Endometrial microvascular endothelial cells (primary cell): Measurements from ENCODE around the gene CMTM3. TPM values are rescaled to one million over a fixed set of nuclear protein-coding genes. Genes with fewer than 3 reads are reported as not detected.
"Not testable (repeated sequence)": the region's sequence is repeated elsewhere in the genome, so short reads cannot be mapped to it uniquely, and the experiment has no call there.

Source experiments
- in situ Hi-C: cut with HindIII; loops from 2 replicates; pipeline ENCODE4 v1.10.0; 2017; ENCODE audit warnings: low sequenced_read_pairs, low pct_unique_long_range_greater_than_20kb; ENCODE audit errors: inconsistent ontology term
- total RNA-seq: library from RNA; depleted of rRNA; stranded (reverse); fragments of >200 nt; gene quantifications from one replicate; pipeline ENCODE4 v1.2.3, GENCODE V29; 2015; ENCODE audit errors: inconsistent ontology term

CMTM3 gene, protein sequence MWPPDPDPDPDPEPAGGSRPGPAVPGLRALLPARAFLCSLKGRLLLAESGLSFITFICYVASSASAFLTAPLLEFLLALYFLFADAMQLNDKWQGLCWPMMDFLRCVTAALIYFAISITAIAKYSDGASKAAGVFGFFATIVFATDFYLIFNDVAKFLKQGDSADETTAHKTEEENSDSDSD
- total RNA-seq: 94.8 TPM

GRCh38 chr16:66604376-66605176 lies at the start of gene CMTM3:
CMTM3 (plus strand) TSS chr16:66604704; CDS start chr16:66604806, 102 bp downstream.
- in situ Hi-C loops: no loop called here

DNA sequence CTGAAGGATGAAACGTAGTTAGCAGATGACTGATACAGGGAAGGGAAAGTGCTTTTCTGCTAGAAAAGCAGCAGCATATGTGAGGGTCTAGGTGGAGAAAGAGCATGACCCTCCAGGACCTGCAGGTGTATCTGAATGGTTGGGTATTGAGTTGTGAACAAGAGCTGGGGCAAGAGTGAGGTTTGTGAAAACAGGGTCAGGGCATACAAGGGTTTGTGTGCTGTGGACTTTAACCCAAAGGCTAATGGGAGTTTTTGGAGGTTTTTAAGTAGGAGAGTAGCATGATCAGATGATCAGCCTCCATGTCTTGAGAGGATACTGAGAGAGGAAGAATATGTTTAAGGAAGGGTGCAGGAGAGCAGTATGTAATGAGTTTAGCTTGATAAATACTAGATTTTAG lies 44.4 kb upstream of the CMTM3 start:
- in situ Hi-C loops: no loop called here

DNA sequence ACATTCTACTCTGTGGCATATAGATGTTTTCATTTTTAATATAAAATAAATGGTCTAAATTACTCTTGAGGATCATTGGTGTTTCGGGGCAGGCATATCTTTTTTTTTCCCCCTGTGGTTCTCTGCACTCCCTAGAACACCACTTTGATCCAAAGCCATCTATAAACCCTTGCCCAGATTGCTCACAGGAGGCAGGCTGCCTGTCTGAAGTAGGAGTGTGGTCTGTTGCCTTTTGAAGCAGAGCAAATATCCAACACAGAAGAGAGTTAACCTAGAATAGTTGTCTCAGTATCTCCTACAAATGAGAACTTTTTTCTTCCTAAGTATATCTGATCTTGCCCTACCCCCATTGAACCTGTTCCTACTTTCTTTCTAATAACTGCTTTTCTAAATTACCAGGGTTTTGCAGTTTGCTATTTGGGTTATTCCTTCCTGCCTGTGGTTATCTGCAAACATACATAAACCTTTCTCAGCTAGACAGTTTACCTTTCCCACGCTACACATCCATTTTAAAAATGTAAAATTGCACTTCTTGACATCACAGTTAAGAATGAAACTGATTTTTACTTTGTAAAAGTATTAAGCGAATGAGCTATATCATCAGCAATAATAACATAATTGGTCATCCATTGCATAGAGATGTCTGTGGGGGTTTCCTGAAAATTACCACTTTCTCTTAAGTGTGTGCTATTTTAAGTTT lies 43.0 kb upstream of the CMTM3 start:
- in situ Hi-C loops: no loop called here

GRCh38 chr16:66562409-66562808 lies 42.1 kb upstream of the CMTM3 start:
- in situ Hi-C loops: no loop called here

DNA sequence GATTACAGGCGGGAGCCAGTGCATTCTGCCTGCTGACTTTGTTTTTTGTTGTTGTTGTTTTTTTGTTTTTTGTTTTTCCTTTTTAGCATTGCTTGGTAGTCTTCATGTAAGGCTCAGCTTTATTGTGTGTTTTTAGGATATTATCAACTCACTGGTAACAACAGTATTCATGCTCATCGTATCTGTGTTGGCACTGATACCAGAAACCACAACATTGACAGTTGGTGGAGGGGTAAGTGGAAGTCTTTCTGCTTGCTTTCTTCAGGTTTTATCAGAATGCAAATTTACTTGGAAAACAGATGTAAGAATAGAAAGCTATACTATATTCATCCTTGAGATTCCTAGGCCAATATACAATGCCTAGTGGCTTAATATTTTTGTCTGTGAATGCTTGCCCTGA lies 41.5 kb upstream of the CMTM3 start:
- in situ Hi-C loops: no loop called here

GRCh38 chr16:66563574-66564334 lies 40.8 kb upstream of the CMTM3 start:
- in situ Hi-C loops: no loop called here

GRCh38 chr16:66566051-66566901 lies 38.2 kb upstream of the CMTM3 start, which contains the start of gene CMTM1:
CMTM1 (plus strand) TSS chr16:66566439; CDS start chr16:66566514, 75 bp downstream.
- in situ Hi-C loops: no loop called here

DNA sequence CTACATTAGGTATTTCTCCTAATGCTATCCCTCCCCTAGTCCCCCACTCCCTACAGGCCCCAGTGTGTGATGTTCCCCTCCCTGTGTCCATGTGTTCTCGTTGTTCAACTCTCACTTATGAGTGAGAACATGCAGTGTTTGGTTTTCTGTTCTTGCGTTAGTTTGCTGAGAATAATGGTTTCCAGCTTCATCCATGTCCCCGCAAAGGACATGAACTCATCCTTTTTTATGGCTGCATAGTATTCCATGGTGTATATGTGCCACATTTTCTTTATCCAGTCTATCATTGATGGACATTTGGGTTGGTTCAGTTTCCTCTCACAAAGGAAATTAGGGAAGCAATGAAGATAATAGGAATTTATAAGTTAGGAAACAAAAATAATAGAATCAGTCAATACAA lies 37.2 kb upstream of the CMTM3 start:
- in situ Hi-C loops: not testable (repeated sequence)

- in situ Hi-C loops: no loop called here
Measured at GRCh38 chr16:66568355-66568754, 36.1 kb upstream of the CMTM3 start.

DNA sequence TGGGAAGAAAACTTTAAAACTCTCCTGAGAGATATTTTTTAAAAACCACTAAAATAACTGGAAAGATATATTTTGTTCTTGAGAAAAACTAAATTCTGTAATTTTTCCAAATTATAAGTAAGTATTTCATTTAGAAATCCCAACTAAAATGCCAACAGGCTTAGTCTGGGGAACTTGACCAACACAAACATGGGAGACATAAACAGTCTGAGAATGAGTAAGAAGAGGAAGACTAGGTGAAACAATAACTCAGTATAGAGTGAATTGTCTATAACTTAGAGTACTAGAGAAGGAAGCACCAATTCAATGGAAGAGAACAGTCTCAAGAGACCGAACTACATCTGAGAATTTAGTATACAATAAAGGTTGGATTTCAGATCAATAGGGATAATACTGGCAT lies 35.4 kb upstream of the CMTM3 start:
- in situ Hi-C loops: no loop called here

DNA sequence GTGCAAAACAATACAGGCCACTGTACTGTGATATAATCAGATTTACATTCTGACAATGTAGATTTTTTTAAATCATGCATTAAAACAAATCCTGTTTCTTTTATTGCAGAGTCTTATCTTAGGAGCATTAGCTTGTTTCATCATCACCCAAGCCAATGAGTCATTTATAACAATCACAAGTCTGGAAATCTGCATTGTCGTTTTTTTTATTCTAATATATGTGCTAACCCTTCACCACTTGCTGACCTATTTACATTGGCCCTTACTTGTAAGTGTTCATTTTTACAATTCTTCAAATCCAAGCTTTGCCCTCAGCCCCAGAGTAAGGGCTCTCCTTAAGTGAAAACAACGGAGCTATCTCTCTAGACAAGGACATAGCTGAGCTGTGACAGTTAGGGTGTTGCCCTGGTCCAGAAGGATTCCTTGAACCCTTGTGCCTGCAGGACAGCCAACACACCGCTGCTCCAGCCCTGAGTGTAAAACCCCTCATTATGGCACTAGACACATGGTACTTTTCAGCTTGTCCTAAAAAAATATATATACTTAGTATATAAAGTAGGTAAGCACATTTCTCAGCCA lies 34.6 kb upstream of the CMTM3 start:
- in situ Hi-C loops: loop anchor here (10.0 kb wide), 1 partner anchor 95 kb away; no protein-coding TSS in a partner anchor

GRCh38 chr16:66572356-66572755 lies 32.1 kb upstream of the CMTM3 start:
- in situ Hi-C loops: loop anchor here (10.0 kb wide), 1 partner anchor 92 kb away; no protein-coding TSS in a partner anchor

DNA sequence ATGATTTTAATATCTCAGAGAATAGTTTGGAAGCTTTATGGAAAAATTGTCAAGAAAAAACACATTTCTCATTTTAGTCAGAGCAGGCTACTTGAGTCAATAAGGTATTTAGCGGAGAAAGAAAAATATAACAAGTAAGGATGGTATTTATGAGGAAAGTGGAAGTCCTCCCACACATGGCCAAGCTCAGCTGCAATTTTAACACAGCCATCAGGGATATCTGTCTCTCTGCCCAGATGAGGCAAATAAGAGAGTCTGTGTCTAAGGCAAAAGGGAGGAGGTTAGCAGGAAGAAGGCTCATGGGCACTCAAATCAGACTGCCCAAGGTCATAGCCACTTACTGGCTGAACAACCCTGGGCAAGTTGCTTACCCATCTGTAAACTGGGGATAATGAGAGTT lies 30.4 kb upstream of the CMTM3 start:
- in situ Hi-C loops: loop anchor here (10.0 kb wide), 1 partner anchor 91 kb away; no protein-coding TSS in a partner anchor

GRCh38 chr16:66574531-66574930 lies 30.0 kb upstream of the CMTM3 start:
- in situ Hi-C loops: loop anchor here (10.0 kb wide), 1 partner anchor 90 kb away; no protein-coding TSS in a partner anchor

DNA sequence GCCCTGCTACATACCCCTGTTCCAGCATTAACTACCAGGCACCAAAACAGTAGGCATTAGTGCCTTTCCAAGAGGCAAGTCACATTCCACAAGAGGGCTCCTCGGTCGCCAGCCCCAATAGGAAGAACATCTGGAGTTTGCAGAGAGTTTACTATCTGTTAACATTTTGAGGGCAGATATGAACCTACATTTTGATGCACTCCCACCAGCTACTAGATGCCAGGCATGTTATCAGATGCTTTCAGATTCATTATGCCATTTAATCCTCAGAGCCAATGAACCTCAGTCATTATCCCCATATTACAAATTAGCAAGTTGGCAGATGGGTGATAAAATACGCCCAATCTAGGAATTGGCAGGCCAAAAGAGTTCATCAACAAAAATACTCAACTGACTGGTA lies 29.4 kb upstream of the CMTM3 start:
- in situ Hi-C loops: loop anchor here (10.0 kb wide), 1 partner anchor 90 kb away; no protein-coding TSS in a partner anchor

GRCh38 chr16:66576296-66576695 lies 28.2 kb upstream of the CMTM3 start:
- in situ Hi-C loops: loop anchor here (10.0 kb wide), 1 partner anchor 89 kb away; no protein-coding TSS in a partner anchor
